GM12878 (cell line): Measurements from ENCODE around the gene HIPK4. TPM values are rescaled to one million over a fixed set of nuclear protein-coding genes. Genes with fewer than 3 reads are reported as not detected.
"Not testable (repeated sequence)": the region's sequence is repeated elsewhere in the genome, so short reads cannot be mapped to it uniquely, and the experiment has no call there.

Experiments used
- ATAC-seq: fragments of 200-7000 bp; cut with Tn5 transposase; 3 replicates; pipeline ENCODE4 v1.9.1; 2020; ENCODE audit warnings: mild to moderate bottlenecking, moderate library complexity
- BruUV-seq: library from RNA; stranded (reverse); fragments of 400-500 nt; replicated peaks from 2 replicates; lab custom pipeline; 2021; lab: Mats Ljungman, UMichigan
- CTCF ChIA-PET: fragments of 300-600 bp; sonication (Branson Sonifier 250); formaldehyde crosslinking; extraction: SDS; loops from one replicate; lab custom pipeline; 2021; ENCODE audit warnings: inconsistent platforms; lab: Yijun Ruan, JAX
- POLR2A ChIA-PET: fragments of 350-600 bp; formaldehyde crosslinking; extraction: SDS; loops from one replicate; lab custom pipeline; 2021; ENCODE audit warnings: inconsistent platforms; lab: Charles Lee
- RAD21 ChIA-PET: fragments of 300-600 bp; sonication (Branson Sonifier 250); formaldehyde crosslinking; loops from one replicate; lab custom pipeline; 2023; ENCODE audit warnings: antibody characterized with exemption; ENCODE audit not compliant: unreplicated experiment; lab: Charles Lee
- SMC1A ChIA-PET: fragments of 300-600 bp; sonication (Branson Sonifier 250); formaldehyde crosslinking; loops from one replicate; lab custom pipeline; 2023; ENCODE audit not compliant: unreplicated experiment, uncharacterized antibody; lab: Charles Lee
- DNase-seq: peaks from one replicate; pipeline ENCODE4 v3.0.0-alpha.2; 2011; ENCODE audit warnings: low read depth, low spot score
- FAIRE-seq: peaks from 3 replicates; lab custom pipeline; 2011; peaks lifted over from hg19 to GRCh38; lab: Jason Lieb, UNC
- H2AFZ ChIP-seq: 2 replicates; pipeline ENCODE4 v1.6.0; 2011; ENCODE audit warnings: low read depth, low read length, control low read depth; ENCODE audit not compliant: control insufficient read depth
- H3K27ac ChIP-seq: 2 replicates; pipeline ENCODE4 v1.5.1; 2011; ENCODE audit warnings: control low read depth; ENCODE audit not compliant: control insufficient read depth, insufficient read depth
- H3K27me3 ChIP-seq, 2 experiments: replicated peaks in 1 of 2; 2 replicates each; pipeline versions ENCODE4 v1.6.0 to v1.6.1; 2011; ENCODE audit warnings: low read length in 1 of 2; ENCODE audit not compliant: control insufficient read depth in 2 of 2, insufficient read depth in 2 of 2
- H3K36me3 ChIP-seq, 2 experiments: 2 replicates each; pipeline ENCODE4 v1.5.1; 2011; ENCODE audit warnings: low read length in 1 of 2; ENCODE audit not compliant: control insufficient read depth in 2 of 2, insufficient read depth in 2 of 2
- H3K4me1 ChIP-seq: 2 replicates; pipeline ENCODE4 v1.6.1; 2011; ENCODE audit warnings: mild to moderate bottlenecking, low read length, moderate library complexity, mixed read lengths; ENCODE audit not compliant: control insufficient read depth, insufficient read depth
- H3K4me2 ChIP-seq: 2 replicates; pipeline ENCODE4 v1.6.0; 2011; ENCODE audit warnings: control low read depth; ENCODE audit not compliant: control insufficient read depth, insufficient read depth
- H3K4me3 ChIP-seq: fragments of 200-600 bp; sonication (generic); 2 replicates; pipeline ENCODE4 v1.5.1; 2016
- H3K79me2 ChIP-seq: 2 replicates; pipeline ENCODE4 v1.6.0; 2011; ENCODE audit warnings: low read length; ENCODE audit not compliant: control insufficient read depth, insufficient read depth
- H3K9ac ChIP-seq: 2 replicates; pipeline ENCODE4 v1.8.0; 2011; ENCODE audit warnings: low read length, control low read depth, mixed read lengths; ENCODE audit not compliant: control insufficient read depth, insufficient read depth
- H3K9me3 ChIP-seq: replicated peaks from 3 replicates; pipeline ENCODE4 v1.5.1; 2011; ENCODE audit warnings: mild to moderate bottlenecking, low read length; ENCODE audit not compliant: control insufficient read depth, insufficient read depth
- H4K20me1 ChIP-seq: 2 replicates; pipeline ENCODE4 v1.6.0; 2011; ENCODE audit not compliant: control insufficient read depth, insufficient read depth
- BCLAF1 ChIP-seq: fragments of 450-650 bp; IDR thresholded peaks from 2 replicates; pipeline ENCODE4 v1.6.1; 2017; ENCODE audit warnings: antibody characterized with exemption, mild to moderate bottlenecking, moderate library complexity
- CBX5 ChIP-seq: sonication (generic); IDR thresholded peaks from 2 replicates; pipeline ENCODE4 v1.6.1; 2016; ENCODE audit warnings: low read depth, moderate library complexity, mild to moderate bottlenecking, inconsistent platforms
- CHD1 ChIP-seq: IDR thresholded peaks from 2 replicates; pipeline ENCODE4 v1.6.1; 2012; ENCODE audit warnings: low read depth, low read length, improper control_type of control experiment
- JUNB ChIP-seq: IDR thresholded peaks from 2 replicates; pipeline ENCODE4 v1.6.1; 2016; ENCODE audit warnings: antibody characterized with exemption, mild to moderate bottlenecking
- JUND ChIP-seq: IDR thresholded peaks from 2 replicates; pipeline ENCODE4 v1.6.1; 2012; ENCODE audit warnings: low read depth, mild to moderate bottlenecking, low read length, improper control_type of control experiment, moderate library complexity
- KDM1A ChIP-seq: fragments of 200-600 bp; sonication (generic); IDR thresholded peaks from 2 replicates; pipeline ENCODE4 v1.6.1; 2016; ENCODE audit warnings: borderline replicate concordance
- KLF5 ChIP-seq: fragments of 450-650 bp; IDR thresholded peaks from 2 replicates; pipeline ENCODE4 v1.6.1; 2014; ENCODE audit warnings: mild to moderate bottlenecking; ENCODE audit not compliant: partially characterized antibody
- MLLT1 ChIP-seq: fragments of 450-650 bp; IDR thresholded peaks from 2 replicates; pipeline ENCODE4 v1.6.1; 2016; ENCODE audit warnings: mild to moderate bottlenecking
- MXI1 ChIP-seq: fragments of 150-350 bp; IDR thresholded peaks from 2 replicates; pipeline ENCODE4 v1.6.1; 2011; ENCODE audit warnings: low read depth, mild to moderate bottlenecking, inconsistent platforms, low read length, improper control_type of control experiment
- SREBF2 ChIP-seq: IDR thresholded peaks from 2 replicates; pipeline ENCODE4 v1.6.1; 2012; ENCODE audit warnings: mild to moderate bottlenecking, low read length
- ZBED1 ChIP-seq: IDR thresholded peaks from 2 replicates; pipeline ENCODE4 v1.6.1; 2016; ENCODE audit warnings: borderline replicate concordance
- WGBS: methylation state at CpG from one replicate; pipeline ENCODE4 v1.1.6; 2016; ENCODE audit warnings: low lambda C conversion rate; ENCODE audit not compliant: insufficient replicate concordance, insufficient coverage; ENCODE audit errors: missing lambda C conversion rate; 5-methylcytosine and 5-hydroxymethylcytosine counted together
- in situ Hi-C: fragments of 300-500 bp; cut with MboI; formaldehyde crosslinking; loops from 9 replicates; pipeline ENCODE4 v1.14.3; 2018; ENCODE audit warnings: mixed read lengths
- intact Hi-C: fragments of 100-400 bp; cut with micrococcal nuclease; formaldehyde crosslinking; loops from one replicate; pipeline ENCODE4 v1.14.2; 2022; ENCODE audit not compliant: unreplicated experiment
- polyA plus RNA-seq, 11 experiments: library from polyadenylated mRNA; depleted of rRNA in 4 of 11; unstranded in 6 of 11; stranded (reverse) in 5 of 11; fragments of >200 nt; fragmentation: Nextera tagmentation in 4 of 11; fragmentation: Illumina TruSeq in 1 of 11; extraction: Ambion mirVana in 4 of 11; extraction: Trizol in 1 of 11; gene quantifications; 1 replicate in 1 of 11; 2 replicates in 10 of 11; pipeline versions ENCODE4 v1.2.1 to v1.2.3, GENCODE V29; 2011 to 2016; ENCODE audit warnings: inconsistent platforms in 2 of 11, missing spikeins in 2 of 11, low read depth in 1 of 11
- total RNA-seq, 4 experiments: library from RNA; depleted of rRNA in 3 of 4; stranded (reverse); fragments of >200 nt in 3 of 4; fragmentation: Illumina TruSeq in 1 of 4; extraction: Trizol in 1 of 4; gene quantifications; 2 replicates each; pipeline versions ENCODE4 v1.2.1 to v1.2.3, GENCODE V29; 2013 to 2021

The HIPK4 gene
- total and polyA plus RNA-seq, 10 of the 15 experiments (the other 5 are each of a cell fraction or from before 2014, with no cell fraction given): 0.07 to 0.13 (median 0.08) TPM; not detected in 7

GRCh38 chr19:40408598-40408925 is 18.6 kb upstream of the HIPK4 start:
- in situ Hi-C loops: not testable (repeated sequence)

DNA sequence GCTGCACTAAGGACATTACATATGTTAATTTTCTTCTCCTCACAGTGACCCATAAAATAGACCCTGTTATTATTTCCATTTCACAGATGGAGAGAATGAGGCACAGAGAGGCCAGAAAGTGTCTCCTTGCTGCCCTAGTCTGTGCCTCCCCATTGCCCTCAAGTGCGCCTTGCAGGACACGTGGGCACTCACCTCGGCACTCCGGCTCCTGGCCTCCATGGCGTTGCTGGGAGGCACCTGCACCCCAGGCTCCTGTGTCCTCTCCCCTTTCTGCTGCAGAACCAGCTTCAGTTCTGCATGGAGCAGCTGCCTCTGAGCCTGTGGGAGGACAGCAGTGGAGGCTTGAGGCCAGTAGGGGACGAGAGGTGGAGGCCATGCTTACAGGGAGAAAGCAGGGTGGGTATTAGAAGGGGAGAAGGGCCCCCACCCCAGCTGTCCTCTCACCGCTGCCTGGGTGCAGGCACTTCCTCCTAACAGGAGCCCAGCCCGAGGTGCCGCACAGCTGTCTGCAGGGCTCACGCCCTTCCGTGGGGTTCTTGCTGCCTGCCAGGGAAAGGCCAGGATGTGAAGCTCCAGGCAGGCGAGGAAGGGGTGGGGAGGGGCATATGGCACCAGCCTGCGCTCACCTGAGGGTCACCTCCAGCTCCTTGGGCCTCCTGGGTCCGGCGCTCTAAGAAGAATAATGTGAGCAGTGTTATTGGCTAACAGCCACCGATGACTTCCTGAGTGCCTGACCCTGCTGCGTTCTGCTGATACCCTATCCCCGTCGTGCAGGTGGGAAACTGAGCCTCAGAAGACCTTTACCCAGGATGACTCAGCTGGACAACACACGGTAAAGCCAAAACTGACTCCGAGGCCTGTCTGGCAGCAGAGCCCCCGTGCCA is 18.0 kb upstream of the HIPK4 start:
- FAIRE-seq: no peak
- intact Hi-C loops: no loop called here
- H3K4me2 ChIP-seq: no peak overlapping the region
- H3K9me3 ChIP-seq: no peaks in the 10 kb centered on the region
- ATAC-seq: no peak
- CTCF ChIA-PET: interaction anchor here (0.6 to 2.4 kb wide), 4 partner anchors 10 to 227 kb away, joined by 3 to 8 read pairs (median 4); no protein-coding TSS in a partner anchor
- SMC1A ChIA-PET: interaction anchor here (0.6 to 1.0 kb wide), 3 partner anchors 11 to 126 kb away, joined by 3 to 4 read pairs (median 3); no protein-coding TSS in a partner anchor
- in situ Hi-C loops: no loop called here
- RAD21 ChIA-PET: interaction anchor here (1.0 kb wide), 1 partner anchor 13 kb away, joined by 4 read pairs; no protein-coding TSS in a partner anchor
- no peak overlapping the region for H3K27ac ChIP-seq
- no peak overlapping the region for H3K4me3 ChIP-seq
- 64% methylated on average over 19 of the region's 22 CpGs for WGBS
- H4K20me1 ChIP-seq: no peaks in the 10 kb centered on the region
- no peak overlapping the region for H3K9ac ChIP-seq
- no peaks in the 10 kb centered on the region for H3K27me3 ChIP-seq
- no TSS peak for BruUV-seq
- no peaks in the 10 kb centered on the region for H3K36me3 ChIP-seq
- H2AFZ ChIP-seq: peak overlapping the region; percentile 47
- peaks cover 34% of the 10 kb centered on the region for H3K4me1 ChIP-seq
- POLR2A ChIA-PET: interaction anchor here (1.2 to 2.1 kb wide), 2 partner anchors 11 to 13 kb away, joined by 3 to 6 read pairs; no protein-coding TSS in a partner anchor
- DNase-seq: no peak
- no peaks in the 10 kb centered on the region for H3K79me2 ChIP-seq
- TF ChIP-seq KLF5 (no peak), CHD1 (no peak), SREBF2 (no peak), MXI1 (no peak), ZBED1 (no peak), JUNB (no peak), BCLAF1 (no peak), JUND (no peak), MLLT1 (no peak), CBX5 (no peak), KDM1A (no peak)

More at GRCh38 chr19:40408598-40408925, 18.6 kb upstream of the HIPK4 start:
- H3K9ac ChIP-seq, H3K9me3 ChIP-seq, BruUV-seq, FAIRE-seq, H3K27ac ChIP-seq, intact Hi-C loops, H3K4me2 ChIP-seq, H3K27me3 ChIP-seq, H3K36me3 ChIP-seq, H4K20me1 ChIP-seq, H3K79me2 ChIP-seq, H3K4me3 ChIP-seq, ATAC-seq, DNase-seq: not testable (repeated sequence)
- 89% methylated on average over 8 of the region's 8 CpGs for WGBS
- SMC1A ChIA-PET: interaction anchor here (0.6 to 1.0 kb wide), 2 partner anchors 12 kb away, joined by 3 to 4 read pairs; no protein-coding TSS in a partner anchor
- RAD21 ChIA-PET: interaction anchor here (1.0 kb wide), 1 partner anchor 60 kb away, joined by 4 read pairs; the partner anchor contains the start of genes C19orf47 and PLD3
- Histone ChIP-seq H2AFZ (peak overlapping the region; percentile 47), H3K4me1 (peaks cover 34% of the 10 kb centered on the region)
- CTCF ChIA-PET: interaction anchor here (0.6 to 4.5 kb wide), 4 partner anchors 12 to 227 kb away, joined by 3 to 43 read pairs (median 6); no protein-coding TSS in a partner anchor
- POLR2A ChIA-PET: interaction anchor here (0.9 to 2.1 kb wide), 3 partner anchors 10 to 18 kb away, joined by 3 to 6 read pairs (median 3); partner anchors contain the start of gene SERTAD1
